Measurements from ENCODE around the gene GNAT3. TPM values are rescaled to one million over a fixed set of nuclear protein-coding genes. Genes with fewer than 3 reads are reported as not detected.

The GNAT3 gene
- total RNA-seq, 1 experiment from 2014 or later, result not detected

DNA sequence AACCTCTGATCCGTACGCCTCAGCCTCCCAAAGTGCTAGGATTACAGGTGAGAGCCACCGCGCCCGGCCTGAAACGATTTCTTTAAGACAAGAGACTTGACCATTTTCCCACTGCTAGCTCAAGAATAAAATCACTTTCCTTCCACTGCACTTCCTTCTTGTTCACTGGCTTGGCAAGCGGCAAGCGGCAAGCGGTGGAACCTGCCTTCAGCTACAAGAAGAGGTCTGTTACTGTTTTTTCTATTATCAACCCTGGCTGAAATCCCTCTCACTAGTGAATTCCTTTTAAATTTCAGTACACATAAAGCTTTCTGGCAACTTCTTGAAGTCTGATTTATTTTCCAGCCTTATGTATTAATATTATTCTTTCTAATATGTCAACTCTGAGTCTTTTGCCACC is 12.8 kb upstream of the GNAT3 start:
- BruUV-seq (replicated peaks), result no TSS peak

GRCh38 chr7:80521809-80522208 is 9.9 kb upstream of the GNAT3 start:
- Mint-ChIP-seq H3K27ac (ENCODE audit: unreplicated experiment) (no peak overlapping the region), H3K4me3 (ENCODE audit: unreplicated experiment) (no peak overlapping the region), H3K36me3 (ENCODE audit: insufficient read depth, unreplicated experiment) (no peaks in the 10 kb centered on the region), H3K4me1 (ENCODE audit: low read depth, unreplicated experiment) (peaks cover 5% of the 10 kb centered on the region), H3K9me3 (ENCODE audit: unreplicated experiment) (no peaks in the 10 kb centered on the region), H3K27me3 (ENCODE audit: insufficient read depth, unreplicated experiment) (no peaks in the 10 kb centered on the region)
- Histone ChIP-seq H3K36me3 (ENCODE audit: control insufficient read depth, insufficient read depth, low read length) (no peaks in the 10 kb centered on the region), H3K27me3 (replicated peaks; ENCODE audit: control insufficient read depth, insufficient read depth, low read length) (no peaks in the 10 kb centered on the region), H3K4me1 (no peaks in the 10 kb centered on the region), H3K9me3 (no peaks in the 10 kb centered on the region), H3K4me3 (ENCODE audit: low read depth, low read length) (no peak overlapping the region)
- CTCF ChIA-PET, result no interaction called here
- intact Hi-C loops (cut with micrococcal nuclease; ENCODE audit: unreplicated experiment), result no loop called here
- BruUV-seq (replicated peaks), result no TSS peak
- TF ChIP-seq, protein P1, sequence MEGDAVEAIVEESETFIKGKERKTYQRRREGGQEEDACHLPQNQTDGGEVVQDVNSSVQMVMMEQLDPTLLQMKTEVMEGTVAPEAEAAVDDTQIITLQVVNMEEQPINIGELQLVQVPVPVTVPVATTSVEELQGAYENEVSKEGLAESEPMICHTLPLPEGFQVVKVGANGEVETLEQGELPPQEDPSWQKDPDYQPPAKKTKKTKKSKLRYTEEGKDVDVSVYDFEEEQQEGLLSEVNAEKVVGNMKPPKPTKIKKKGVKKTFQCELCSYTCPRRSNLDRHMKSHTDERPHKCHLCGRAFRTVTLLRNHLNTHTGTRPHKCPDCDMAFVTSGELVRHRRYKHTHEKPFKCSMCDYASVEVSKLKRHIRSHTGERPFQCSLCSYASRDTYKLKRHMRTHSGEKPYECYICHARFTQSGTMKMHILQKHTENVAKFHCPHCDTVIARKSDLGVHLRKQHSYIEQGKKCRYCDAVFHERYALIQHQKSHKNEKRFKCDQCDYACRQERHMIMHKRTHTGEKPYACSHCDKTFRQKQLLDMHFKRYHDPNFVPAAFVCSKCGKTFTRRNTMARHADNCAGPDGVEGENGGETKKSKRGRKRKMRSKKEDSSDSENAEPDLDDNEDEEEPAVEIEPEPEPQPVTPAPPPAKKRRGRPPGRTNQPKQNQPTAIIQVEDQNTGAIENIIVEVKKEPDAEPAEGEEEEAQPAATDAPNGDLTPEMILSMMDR (IDR thresholded peaks at IDR 0.05; ENCODE audit: insufficient read depth in 1 of 2, low read depth in 1 of 2, low read length in 1 of 2, severe bottlenecking in 1 of 2, unreplicated experiment in 1 of 2), result no peak
- POLR2A ChIA-PET, result no interaction called here
- DNase-seq, result no peak

More for the DNA sequence above, 12.8 kb upstream of the GNAT3 start:
- Histone ChIP-seq H3K4me3 (ENCODE audit: low read depth, low read length) (no peak overlapping the region), H3K36me3 (ENCODE audit: control insufficient read depth, insufficient read depth, low read length) (no peaks in the 10 kb centered on the region), H3K4me1 (no peaks in the 10 kb centered on the region), H3K9me3 (no peaks in the 10 kb centered on the region), H3K27me3 (replicated peaks; ENCODE audit: control insufficient read depth, insufficient read depth, low read length) (no peaks in the 10 kb centered on the region)
- Mint-ChIP-seq H3K9me3 (ENCODE audit: unreplicated experiment) (no peaks in the 10 kb centered on the region), H3K4me1 (ENCODE audit: low read depth, unreplicated experiment) (no peaks in the 10 kb centered on the region), H3K4me3 (ENCODE audit: unreplicated experiment) (no peak overlapping the region), H3K27me3 (ENCODE audit: insufficient read depth, unreplicated experiment) (no peaks in the 10 kb centered on the region), H3K27ac (ENCODE audit: unreplicated experiment) (no peak overlapping the region), H3K36me3 (ENCODE audit: insufficient read depth, unreplicated experiment) (no peaks in the 10 kb centered on the region)
- TF ChIP-seq, protein P1 (IDR thresholded peaks at IDR 0.05; ENCODE audit: insufficient read depth in 1 of 2, low read depth in 1 of 2, low read length in 1 of 2, severe bottlenecking in 1 of 2, unreplicated experiment in 1 of 2), result no peak
- no peak for DNase-seq
- intact Hi-C loops (cut with micrococcal nuclease; ENCODE audit: unreplicated experiment), result no loop called here
- ChIA-PET CTCF (no interaction called here), POLR2A (no interaction called here)

GRCh38 chr7:80520199-80520598 is 8.3 kb upstream of the GNAT3 start:
- no peak overlapping the region for H3K4me3 ChIP-seq (ENCODE audit: low read depth, low read length)
- intact Hi-C loops (cut with micrococcal nuclease; ENCODE audit: unreplicated experiment), result no loop called here
- POLR2A ChIA-PET, result no interaction called here
- no peaks in the 10 kb centered on the region for H3K36me3 ChIP-seq (ENCODE audit: control insufficient read depth, insufficient read depth, low read length)
- H3K9me3 Mint-ChIP-seq (ENCODE audit: unreplicated experiment), result no peaks in the 10 kb centered on the region
- no peaks in the 10 kb centered on the region for H3K36me3 Mint-ChIP-seq (ENCODE audit: insufficient read depth, unreplicated experiment)
- CTCF ChIA-PET, result no interaction called here
- peaks cover 5% of the 10 kb centered on the region for H3K4me1 Mint-ChIP-seq (ENCODE audit: low read depth, unreplicated experiment)
- no peak overlapping the region for H3K4me3 Mint-ChIP-seq (ENCODE audit: unreplicated experiment)
- no peaks in the 10 kb centered on the region for H3K9me3 ChIP-seq
- no peaks in the 10 kb centered on the region for H3K27me3 Mint-ChIP-seq (ENCODE audit: insufficient read depth, unreplicated experiment)
- no peak for DNase-seq
- no TSS peak for BruUV-seq (replicated peaks)
- H3K27ac Mint-ChIP-seq (ENCODE audit: unreplicated experiment), result no peak overlapping the region
- no peaks in the 10 kb centered on the region for H3K4me1 ChIP-seq
- H3K27me3 ChIP-seq (replicated peaks; ENCODE audit: control insufficient read depth, insufficient read depth, low read length), result no peaks in the 10 kb centered on the region
- TF ChIP-seq, protein P1 (IDR thresholded peaks at IDR 0.05; ENCODE audit: insufficient read depth in 1 of 2, low read depth in 1 of 2, low read length in 1 of 2, severe bottlenecking in 1 of 2, unreplicated experiment in 1 of 2), result no peak
